Measurements from ENCODE around the gene PMEL. TPM values are rescaled to one million over a fixed set of nuclear protein-coding genes. Genes with fewer than 3 reads are reported as not detected.

The PMEL gene
- total and polyA plus RNA-seq, 2 of the 8 experiments (the other 6 are each of a cell fraction or from before 2014, with no cell fraction given) = 120 to 382 TPM

DNA sequence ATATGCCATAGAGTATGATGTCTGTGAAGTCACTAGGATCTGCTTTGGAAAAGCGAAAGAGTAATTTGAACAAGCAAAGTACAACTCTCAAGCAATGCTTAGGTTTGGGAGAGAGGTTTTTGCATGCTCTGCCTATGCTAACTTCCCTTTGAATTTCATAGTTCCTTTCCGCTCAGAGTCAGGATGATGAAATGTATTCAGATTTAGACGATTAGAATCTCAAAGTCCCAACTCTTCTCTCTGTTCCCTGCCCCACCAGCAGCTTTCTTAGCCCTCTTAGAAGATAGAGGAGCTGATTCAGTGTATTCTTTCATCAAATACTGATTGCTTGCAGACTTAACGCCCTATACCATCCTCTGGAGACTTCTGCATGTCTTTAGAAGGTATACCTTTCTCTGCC, 19.5 kb upstream of the PMEL start (continued):
- TF ChIP-seq GTF2F1 (IDR thresholded peaks at IDR 0.05; ENCODE audit: borderline replicate concordance, low read depth, low read length) (no peak), CBX5 (IDR thresholded peaks at IDR 0.05; ENCODE audit: low read depth, low read length) (no peak), TBP (IDR thresholded peaks at IDR 0.05; ENCODE audit: low read depth, low read length) (no peak), SP1 (IDR thresholded peaks at IDR 0.05; ENCODE audit: low read depth, low read length) (no peak), CHD2 (IDR thresholded peaks at IDR 0.05; ENCODE audit: low read length) (no peak), NANOG (IDR thresholded peaks at IDR 0.05; ENCODE audit: insufficient read depth, low read depth, low read length, poor library complexity, severe bottlenecking) (no peak)

All from H1 (cell line).